ENCODE data around the gene VIT.

VIT gene

DNA sequence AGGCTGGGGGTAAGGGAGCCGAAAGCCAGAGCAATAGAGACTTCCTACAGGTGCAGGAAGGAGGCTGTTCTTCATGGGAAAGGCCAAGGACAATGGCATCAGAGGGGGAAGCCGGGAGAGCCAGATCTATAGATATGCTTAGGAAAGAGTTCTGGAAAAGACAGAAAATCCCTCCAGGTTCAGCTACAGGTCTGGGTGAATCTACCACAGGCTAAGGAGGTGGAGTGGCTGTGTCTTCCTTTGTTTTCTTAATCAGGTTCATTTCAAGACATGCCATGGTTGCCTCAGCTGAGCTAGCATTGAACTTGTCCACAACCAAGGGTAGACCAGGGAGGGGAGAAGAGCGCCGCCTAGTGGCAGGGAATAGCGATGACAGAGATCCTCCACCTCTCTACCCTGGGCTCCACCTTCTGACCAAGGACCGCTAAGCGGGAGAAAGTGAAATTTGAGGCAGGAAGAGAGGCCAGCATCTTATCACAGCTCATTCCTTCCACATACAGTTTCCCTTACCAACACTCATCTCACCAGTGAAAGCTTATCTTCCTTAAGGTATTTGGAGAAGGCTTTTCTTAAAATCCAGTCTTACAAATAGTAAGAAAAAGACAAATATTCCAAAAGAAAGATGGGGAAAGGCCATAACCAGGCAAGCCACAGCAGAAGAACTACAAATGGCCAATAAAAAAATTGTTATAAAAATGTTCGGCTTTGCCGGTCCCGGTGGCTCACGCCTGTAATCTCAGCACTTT lies 74.2 kb downstream of the VIT start:
- peak; percentile 7 for DNase-seq (ENCODE audit: low read depth)

DNA sequence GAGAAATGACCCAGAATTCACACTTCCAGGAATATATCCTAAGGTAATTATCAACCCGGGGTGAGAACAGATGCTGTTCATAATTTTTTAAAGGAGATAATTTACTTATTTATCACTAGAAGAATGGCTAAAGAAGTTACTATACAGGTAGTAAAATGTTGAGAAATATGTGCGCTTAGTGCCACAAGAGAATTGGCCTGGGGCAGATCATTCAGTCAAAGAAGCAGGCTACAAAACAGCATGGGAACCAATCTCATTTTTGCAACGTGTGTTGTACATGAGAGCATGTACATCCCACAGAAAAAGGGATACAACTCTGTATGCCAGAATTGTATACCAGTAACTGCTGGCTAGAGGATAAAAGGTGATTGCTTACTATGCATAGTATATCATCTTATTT lies 75.2 kb downstream of the VIT start:
- DNase-seq (ENCODE audit: low read depth): no peak

DNA sequence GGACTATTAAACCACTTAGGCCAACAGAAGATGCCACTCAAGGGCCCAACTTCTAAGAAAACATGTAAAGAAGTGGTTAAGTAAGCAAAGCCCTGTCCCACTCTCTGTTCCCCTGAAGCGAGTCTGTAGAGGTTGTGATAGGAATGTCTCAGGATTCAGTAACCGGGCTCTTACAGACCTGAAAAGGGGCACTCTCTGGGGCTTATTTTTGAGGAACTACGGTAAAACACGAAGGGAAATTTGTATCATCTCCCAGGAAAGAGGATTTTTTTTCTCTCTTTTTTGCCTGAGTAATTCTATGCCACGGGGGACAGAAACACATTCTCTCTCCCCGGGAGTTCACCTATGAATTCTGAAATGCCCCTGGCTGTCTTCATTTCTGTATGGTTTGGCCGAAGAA lies 77.4 kb downstream of the VIT start:
- no peak for DNase-seq (ENCODE audit: low read depth)

DNA sequence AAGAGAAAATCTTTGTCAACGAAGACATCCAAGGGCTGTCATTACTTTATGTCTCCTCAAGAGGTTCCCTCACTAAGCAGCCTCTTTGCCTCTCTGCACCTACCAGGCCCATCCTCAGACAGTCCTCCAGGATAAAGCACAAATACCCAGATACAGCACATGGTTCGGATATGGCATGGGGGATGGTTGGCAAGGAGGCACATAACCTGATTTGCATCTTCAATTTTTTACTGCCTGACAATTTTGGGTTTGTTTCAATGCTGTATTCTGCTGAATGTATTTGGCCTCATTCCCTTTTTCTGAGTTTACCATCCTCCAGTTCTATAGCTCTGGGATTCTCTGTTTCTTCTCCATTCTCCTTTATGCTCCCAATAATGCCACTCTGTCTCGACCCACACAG lies 78.8 kb downstream of the VIT start:
- no peak for DNase-seq (ENCODE audit: low read depth)

DNA sequence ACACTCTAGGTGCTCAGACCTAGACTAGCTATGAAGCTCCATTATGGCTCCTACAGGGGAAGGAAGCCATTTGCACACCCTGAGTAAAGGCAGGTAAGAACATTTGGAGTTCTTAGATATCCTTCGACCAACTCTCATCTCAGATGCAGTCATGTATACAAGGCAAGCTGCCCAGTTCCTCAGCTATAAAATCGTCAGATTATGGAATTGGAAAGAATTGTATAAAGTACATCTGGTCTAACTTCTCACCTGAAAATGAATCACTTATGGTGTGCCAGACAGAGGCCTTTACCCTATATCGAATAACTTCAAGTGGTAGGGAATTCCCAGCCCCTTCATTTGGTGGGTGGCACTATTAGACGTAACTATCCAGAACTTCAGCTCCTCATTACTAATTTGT lies 79.3 kb downstream of the VIT start:
- no peak for DNase-seq (ENCODE audit: low read depth)

DNA sequence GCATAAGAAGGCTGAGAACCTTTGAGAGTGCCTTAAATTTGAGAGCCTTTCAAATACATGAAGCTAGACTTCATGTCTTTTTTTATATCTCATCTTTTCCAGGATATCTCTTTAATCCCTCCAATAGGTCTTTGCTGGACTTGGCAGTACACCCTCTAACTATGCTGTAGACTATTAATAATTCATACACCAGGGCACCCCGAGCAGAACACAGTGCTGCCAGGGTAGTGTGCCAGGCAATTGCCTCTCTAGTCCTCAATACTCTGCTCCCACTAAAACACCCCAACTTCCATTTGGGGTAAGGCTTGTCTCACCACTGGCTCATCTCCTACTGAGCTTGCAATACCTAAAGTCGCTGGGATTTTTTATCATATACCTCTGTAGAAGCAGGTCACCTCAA lies 80.8 kb downstream of the VIT start:
- no peak for DNase-seq (ENCODE audit: low read depth)

DNA sequence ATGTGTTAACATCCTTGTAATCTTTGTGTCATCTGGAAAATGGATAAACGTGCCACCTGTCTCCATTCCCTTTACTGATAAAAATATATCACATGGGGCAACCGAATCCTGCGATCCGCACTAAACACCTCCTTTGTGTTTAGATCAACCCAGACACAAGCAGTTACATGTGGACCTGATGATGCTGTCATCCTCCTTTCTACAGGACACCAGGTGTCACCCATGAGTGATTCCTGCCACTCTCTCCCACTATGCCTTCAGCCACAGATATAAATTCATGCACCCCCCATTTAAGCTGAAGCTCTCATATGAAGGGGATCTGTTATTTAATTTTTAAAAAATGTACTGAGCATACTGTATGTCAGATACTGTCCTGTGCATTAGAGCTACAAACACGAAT lies 81.3 kb downstream of the VIT start:
- DNase-seq (ENCODE audit: low read depth): no peak

DNA sequence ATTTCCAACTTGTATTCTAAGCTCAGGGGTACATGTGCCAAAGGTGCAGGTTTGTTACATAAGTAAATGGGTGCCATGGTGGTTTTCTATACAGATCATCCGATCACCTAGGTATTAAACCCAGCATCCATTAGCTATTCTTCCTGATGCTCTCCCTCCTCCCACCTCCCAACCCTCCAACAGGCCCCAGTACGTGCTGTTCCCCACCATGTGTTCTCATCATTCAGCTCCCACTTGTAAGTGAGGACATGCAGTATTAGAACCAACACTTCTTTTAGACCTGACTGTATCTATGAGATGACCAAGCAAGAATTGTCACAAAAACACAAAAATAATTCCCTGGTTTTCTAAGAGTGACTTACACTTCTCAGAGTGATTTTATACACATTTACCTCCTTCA lies 83.0 kb downstream of the VIT start:
- DNase-seq (ENCODE audit: low read depth): no peak

DNA sequence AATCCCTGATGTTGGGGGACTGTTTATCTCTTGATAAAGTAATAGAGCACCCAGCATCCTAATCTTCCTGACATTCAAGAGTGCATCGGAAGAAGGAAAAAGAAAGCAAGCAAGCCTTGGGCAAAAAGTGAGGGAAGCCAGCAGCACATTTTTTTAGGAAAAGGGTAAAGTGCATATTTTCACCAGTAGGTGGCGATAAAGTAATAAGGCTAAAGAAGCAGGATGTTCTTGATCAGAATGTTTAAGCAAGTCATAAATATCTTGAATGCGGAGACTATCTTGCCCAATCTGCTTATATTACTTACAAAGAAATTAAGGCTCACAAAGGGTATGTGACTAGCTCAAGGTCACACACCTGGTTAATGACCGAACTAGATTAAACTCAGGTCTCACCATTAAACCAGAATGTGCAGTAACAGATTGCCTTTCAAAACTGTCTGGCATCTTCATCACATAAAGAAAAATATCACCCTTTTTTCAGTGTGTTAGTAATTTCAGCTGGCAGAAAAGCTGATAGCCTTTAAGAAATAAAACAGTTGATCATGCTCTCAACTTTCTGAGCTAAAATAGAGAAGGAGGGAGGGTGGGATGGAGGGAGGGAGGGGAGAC lies 83.8 kb downstream of the VIT start:
- no peak for DNase-seq (ENCODE audit: low read depth)

DNA sequence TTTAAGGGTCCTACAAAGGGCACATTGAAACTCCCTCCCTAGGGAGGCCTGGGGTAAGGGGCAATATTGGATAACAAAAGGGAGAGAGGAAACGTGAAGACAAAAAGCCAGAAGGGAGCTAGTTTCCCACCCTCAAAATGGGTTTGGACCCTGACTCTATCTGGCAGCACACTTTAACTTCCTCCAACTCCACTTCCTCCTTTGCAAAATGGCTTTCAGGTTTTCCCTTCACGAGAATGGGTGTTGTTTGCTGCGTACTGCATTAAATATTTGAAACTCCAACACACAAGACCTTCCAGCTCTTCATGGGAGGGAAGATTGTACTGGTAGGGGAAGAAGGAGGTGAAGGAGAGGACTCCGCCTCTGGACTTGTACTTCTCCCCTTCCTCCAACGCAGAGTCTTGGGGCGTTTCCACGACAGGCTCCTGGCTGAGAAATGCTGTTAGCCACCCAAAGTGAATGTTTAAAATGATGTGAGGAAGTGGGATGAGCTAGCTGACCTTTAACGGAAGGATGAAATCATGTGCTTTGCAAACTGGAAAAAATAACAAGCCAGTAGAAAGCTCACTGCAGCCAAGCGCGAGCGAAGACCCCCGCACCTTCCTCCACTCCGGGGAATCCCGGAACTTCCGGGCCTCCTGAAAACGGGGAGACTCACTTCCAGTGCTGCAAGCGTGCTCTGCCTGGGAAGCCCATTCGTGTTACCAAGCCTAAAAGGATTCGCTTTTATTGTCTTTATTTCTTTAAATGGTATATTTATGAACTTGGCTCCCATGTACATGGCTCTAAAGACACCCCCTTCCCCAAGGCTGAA lies 85.6 kb downstream of the VIT start:
- DNase-seq (ENCODE audit: low read depth): no peak

DNA sequence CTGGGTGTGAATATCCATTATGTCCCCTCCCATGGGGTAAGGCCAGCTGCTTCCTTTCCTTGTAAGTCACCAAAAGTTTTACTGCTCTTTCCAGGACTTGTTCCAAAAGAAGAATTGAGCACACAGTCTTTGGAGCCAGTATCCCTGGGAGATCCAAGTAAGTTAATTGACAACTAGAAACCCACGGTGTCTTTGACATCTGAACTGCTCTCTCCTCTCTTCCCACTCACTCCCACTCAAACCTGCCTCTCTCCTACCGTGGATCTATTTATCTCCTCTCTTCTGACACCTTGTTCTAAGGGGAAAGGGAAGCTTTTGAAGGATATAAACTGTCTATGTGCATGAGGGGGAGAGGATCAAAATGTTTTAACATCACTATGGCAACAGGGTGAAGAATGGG lies 86.7 kb downstream of the VIT start:
- DNase-seq (ENCODE audit: low read depth): no peak

DNA sequence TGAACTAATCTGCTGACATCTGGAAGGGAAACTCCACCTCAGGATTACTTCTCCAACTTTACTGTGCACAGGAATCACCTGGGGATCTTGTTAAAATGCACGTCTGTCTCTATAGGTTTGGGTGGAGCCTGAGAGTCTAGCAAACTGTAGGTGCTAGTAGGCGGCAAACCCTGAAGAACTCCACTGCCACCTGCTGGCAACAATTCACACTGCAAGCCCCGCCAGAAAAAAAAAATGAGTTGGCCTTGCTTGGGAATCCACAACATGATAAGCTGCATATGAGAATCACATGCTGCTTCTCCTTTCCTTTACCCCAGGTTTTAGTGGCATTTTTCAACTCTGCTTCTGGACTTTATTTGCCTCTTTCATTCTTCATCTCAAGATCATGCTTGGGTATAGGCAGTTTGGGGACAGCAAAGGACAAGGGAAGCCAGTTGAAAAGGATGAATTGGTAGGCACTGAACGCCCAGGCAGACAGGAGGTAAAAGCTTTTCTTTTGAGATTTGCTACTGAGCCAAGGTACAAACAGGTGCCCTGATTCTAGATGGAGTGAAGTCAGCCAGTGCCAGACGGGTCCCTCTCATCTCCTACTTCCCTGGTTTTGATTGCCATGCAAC lies 88.8 kb downstream of the VIT start:
- peak; percentile 35 for DNase-seq (ENCODE audit: low read depth)

DNA sequence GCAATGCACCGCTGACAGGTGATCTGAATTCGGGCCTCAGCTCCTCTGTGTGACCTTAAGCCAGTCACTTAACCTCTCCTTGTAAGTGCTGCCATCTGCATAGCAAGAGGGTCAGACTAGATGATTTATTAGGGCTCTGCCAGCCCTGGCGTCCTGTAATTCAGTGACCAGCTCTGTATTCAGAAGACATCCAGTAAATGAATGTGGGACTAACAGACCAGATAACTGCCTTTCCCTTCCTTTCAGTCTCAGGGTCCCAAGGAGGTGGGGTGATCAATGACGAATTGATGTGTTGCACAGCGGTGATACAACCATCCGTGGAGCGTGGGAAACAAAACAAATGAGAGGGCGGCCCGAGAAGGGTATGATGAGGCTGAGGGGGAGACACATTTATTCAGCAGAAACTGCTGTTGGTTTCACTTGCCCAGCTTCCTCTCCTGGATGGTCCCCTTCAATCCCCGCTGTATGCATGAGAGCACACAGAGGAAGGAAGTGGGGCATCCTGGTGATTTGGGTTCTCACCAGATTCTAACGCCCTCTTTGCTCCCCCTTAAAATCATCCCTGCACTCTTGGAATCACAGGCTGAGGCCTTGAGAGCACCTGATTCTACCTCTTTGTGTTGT lies 92.8 kb downstream of the VIT start:
- no peak for DNase-seq (ENCODE audit: low read depth)

DNA sequence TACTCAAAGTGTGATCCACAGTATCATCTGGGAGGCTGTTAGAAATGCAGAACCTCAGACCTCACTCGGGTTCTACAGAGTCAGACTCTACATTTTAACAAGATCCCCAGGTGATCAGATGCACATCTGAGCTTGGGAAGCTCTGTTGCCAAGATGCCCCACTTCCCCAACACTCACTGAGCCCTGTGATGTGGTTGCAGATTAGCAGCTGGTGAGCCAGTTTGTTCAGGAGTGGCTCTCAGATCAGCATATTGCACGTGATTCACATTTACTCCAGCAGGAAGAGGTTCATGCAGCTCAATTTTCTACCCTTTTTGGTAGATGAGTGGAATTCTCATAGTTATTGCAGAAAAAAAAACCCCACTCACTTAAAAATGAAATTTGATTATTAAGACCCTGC lies 96.4 kb downstream of the VIT start:
- DNase-seq (ENCODE audit: low read depth): no peak

DNA sequence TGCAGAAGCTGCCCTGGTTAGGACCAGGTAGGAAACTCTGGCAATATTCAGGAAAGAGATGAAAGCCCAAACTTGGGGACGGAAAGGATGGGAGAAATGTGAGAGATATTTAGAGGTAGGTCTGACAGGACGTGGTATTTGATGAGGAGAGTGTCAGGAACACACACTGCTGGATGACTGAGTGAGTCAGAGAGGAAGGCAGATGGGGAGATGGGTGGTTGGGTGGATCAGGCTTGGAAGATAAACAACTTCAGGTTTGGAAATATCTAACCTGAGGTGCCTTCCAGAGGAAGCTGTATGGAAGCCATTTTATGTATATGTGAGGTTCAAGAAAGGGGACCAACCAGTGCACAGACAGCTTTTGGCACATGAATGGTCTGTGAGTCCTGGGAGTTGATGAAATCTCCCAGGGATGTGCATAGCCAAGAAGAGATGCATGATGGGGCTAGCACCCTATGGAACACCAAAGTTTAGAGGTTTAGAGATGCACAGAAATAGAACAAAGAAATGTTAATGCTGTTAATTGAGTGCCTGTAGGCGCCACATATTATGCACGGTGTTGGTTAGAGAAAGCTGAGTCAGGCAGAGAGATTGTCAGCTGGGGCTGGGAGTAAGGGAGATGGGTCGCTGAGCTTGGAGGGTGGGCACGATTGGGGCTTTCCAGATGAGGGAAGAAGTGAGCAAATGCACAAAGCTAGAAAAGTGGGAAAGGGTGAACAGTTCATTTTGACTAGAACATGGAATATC lies 101.0 kb downstream of the VIT start:
- DNase-seq (ENCODE audit: low read depth): no peak

DNA sequence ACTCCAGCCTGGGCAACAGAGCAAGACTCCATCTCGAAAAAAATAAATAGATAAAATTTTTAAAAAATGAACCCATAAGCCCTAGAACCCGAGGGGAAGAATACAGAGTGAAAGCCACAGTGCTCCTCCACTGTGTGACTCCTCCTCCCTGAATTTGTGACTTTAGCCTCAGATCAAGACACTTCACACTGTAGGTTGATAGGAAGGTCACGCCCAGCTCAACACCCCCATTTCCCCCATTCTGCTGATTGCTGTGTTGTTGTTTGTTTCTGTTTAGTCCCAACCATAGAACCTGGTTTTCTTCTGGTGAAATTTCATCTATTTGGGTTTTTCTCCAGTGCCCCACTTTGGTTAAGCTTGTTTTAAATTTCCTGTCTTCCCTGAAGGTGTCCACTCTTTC lies 102.2 kb downstream of the VIT start:
- DNase-seq (ENCODE audit: low read depth): no peak

DNA sequence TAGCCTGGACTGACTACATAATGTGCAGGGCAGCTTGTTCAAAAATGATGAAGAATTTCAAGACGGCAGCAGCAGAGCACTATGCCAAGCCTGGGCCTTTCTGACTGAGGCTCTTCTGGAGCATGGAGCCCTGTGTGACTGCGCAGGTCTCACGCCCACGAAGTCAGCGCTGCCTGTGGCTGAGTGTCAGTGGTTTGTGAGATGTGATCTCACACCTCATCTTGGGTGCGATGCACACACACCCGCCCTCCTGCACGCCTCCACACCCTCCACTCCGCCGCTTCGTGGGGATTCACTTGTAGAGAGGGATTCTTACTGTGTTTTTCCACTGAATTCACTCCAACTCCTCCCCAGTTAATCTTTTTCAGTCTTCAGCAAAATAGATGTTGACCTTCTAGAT lies 103.9 kb downstream of the VIT start:
- DNase-seq (ENCODE audit: low read depth): peak; percentile 47

DNA sequence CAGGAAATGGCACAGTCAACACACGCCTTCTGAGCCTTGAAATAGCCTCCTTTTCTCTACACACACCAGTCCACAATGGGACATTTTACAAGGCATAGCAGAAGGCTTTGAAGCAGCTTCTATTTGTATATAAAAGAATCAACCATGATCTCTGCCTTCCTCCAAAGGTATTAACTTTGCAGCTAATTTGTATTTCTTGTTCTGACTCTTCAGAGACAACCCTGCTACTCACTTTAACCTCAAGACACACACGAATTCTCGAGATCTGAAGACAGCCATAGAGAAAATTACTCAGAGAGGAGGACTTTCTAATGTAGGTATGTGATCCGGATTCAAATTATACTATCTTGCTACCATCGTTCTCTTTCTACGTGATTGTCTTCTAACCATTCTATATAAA lies 104.6 kb downstream of the VIT start:
- DNase-seq (ENCODE audit: low read depth): no peak

DNA sequence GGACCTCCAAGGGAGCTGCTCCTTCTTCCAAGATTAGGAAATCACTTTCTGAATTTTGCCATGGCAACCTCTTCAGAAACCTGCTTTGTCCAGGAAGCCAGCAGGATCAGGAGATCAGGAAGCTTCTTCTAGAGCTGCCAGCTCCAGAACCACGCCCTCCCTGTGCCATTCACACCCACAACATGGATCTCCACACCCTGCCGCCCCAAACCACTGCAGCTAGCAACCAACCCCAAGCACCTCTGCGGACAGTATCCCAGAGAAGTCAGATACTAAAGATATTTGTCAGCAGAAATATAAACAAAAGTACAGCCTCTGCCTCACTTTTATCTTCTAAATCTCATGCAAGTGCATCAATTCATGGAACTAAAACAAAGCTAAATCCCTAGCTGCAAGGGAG lies 106.4 kb downstream of the VIT start:
- no peak for DNase-seq (ENCODE audit: low read depth)

DNA sequence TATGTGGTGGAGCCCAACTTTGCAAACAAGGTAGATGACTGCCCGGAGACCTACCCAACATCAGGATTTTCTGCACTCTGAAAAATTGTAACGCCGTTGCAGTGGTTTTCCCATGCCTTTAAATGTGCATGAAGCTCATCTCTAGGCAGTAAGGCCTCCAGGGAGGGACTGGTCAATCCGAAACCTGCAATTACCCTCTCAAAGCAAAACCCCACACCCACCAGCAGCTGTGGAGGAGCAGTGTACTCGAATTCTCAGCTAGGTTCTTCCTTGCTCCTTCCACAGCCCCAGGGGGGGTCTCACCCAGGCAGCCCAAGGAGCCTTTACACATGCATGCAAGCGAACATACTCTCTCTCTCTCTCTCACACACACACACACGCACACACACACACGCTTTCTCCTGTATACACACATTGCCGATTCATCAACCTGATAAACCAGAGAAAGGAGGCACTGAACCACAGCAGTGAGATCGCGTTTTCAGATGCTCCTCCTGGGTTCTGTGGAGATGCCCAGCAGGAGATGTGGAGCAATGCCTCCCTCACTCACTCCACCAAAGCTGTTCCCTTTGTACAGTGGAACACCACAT lies 109.2 kb downstream of the VIT start:
- DNase-seq (ENCODE audit: low read depth): no peak

DNA sequence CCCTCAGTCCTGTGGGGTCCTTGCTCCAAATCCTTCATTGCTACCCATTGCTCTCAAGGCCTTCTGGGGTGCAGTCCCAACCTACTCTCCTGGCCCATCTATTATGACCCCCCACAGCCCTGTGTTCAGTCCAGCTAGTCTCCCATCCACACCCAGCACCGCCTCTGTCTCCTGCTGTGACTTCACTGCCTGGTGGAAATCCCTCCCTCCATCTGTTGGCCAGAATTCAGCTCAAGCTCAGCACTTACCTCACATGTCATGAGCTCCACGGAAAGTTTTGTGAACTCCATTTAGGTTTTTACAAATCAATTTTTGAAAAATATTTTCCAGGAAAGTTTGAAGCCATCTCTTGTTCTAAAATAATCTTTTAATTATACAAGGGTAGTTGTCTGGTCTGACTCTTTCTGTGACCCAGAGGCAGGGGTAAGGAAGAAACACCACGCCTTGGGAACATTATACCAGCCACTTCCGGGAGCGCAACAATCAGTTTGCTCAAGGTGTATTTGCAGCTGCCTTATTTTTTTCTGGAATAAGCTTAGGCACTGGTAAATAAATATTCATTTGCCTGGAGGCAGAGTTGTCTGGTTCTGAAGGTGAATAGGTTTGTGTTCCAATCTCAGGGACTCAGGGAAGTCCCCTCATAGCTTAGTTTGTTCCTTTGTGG lies 110.8 kb downstream of the VIT start:
- no peak for DNase-seq (ENCODE audit: low read depth)
